SW480 (cell line): Measurements from ENCODE around the gene ZNF23.
"Not testable (repeated sequence)": the region's sequence is repeated elsewhere in the genome, so short reads cannot be mapped to it uniquely, and the experiment has no call there.

ENCODE experiments used
- DNase-seq: peaks from one replicate; pipeline ENCODE4 v3.0.0-alpha.2; 2016; ENCODE audit warnings: low spot score

Gene ZNF23

GRCh38 chr16:71461686-71462648, at the start of gene ZNF23:
Gene ZNF23, minus strand, starts transcription at chr16:71462247. Its CDS starts 5,451 bp downstream, at chr16:71456796.
- peak; percentile 64 for DNase-seq

GRCh38 chr16:71507061-71507460, 45.0 kb upstream of the ZNF23 start:
- no peak for DNase-seq

- peak; percentile 61 for DNase-seq
Observed at GRCh38 chr16:71504901-71505300, 42.9 kb upstream of the ZNF23 start.

GRCh38 chr16:71504051-71504450, 42.0 kb upstream of the ZNF23 start:
- not testable (repeated sequence) for DNase-seq

- no peak for DNase-seq
Observed at GRCh38 chr16:71501547-71501946, 39.5 kb upstream of the ZNF23 start.

- DNase-seq: no peak
Observed at GRCh38 chr16:71500964-71501363, 38.9 kb upstream of the ZNF23 start.

GRCh38 chr16:71499775-71500364, 37.8 kb upstream of the ZNF23 start:
- DNase-seq: peak; percentile 47

- no peak for DNase-seq
Observed at GRCh38 chr16:71498031-71498430, 36.0 kb upstream of the ZNF23 start.

- DNase-seq: no peak
Observed at GRCh38 chr16:71493213-71493612, 31.2 kb upstream of the ZNF23 start.

GRCh38 chr16:71492786-71493185, 30.7 kb upstream of the ZNF23 start:
- DNase-seq: no peak

GRCh38 chr16:71491054-71491453, 29.0 kb upstream of the ZNF23 start:
- DNase-seq: no peak

- DNase-seq: no peak
Observed at GRCh38 chr16:71490361-71490760, 28.3 kb upstream of the ZNF23 start.

- DNase-seq: no peak
Observed at GRCh38 chr16:71489122-71489521, 27.1 kb upstream of the ZNF23 start, which contains the start of gene ZNF19. Gene ZNF19, minus strand, starts transcription at chr16:71489324. Its CDS starts 7,210 bp downstream, at chr16:71482114.

- DNase-seq: peak; percentile 85
Observed at GRCh38 chr16:71484006-71484893, 22.2 kb upstream of the ZNF23 start.

GRCh38 chr16:71482569-71482968, 20.5 kb upstream of the ZNF23 start:
- no peak for DNase-seq

GRCh38 chr16:71480956-71481355, 18.9 kb upstream of the ZNF23 start:
- no peak for DNase-seq

GRCh38 chr16:71479420-71479819, 17.4 kb upstream of the ZNF23 start:
- DNase-seq: peak; percentile 15

- no peak for DNase-seq
Observed at GRCh38 chr16:71476457-71477124, 14.5 kb upstream of the ZNF23 start.

GRCh38 chr16:71474864-71475263, 12.8 kb upstream of the ZNF23 start:
- DNase-seq: peak; percentile 18

GRCh38 chr16:71473891-71474290, 11.8 kb upstream of the ZNF23 start:
- DNase-seq: no peak

- no peak for DNase-seq
Observed at GRCh38 chr16:71472931-71473330, 10.9 kb upstream of the ZNF23 start.

- DNase-seq: no peak
Observed at GRCh38 chr16:71472051-71472450, 10.0 kb upstream of the ZNF23 start.
